HepG2 (cell line): ENCODE data around the gene PSMB11. TPM values are rescaled to one million over a fixed set of nuclear protein-coding genes. Genes with fewer than 3 reads are reported as not detected.

ENCODE experiments used
- ATAC-seq: fragments of 200-7000 bp; cut with Tn5 transposase; 3 replicates; pipeline ENCODE4 v1.9.1; 2020; ENCODE audit warnings: mild to moderate bottlenecking, moderate library complexity
- BruUV-seq: library from RNA; stranded (reverse); fragments of 400-500 nt; replicated peaks from 2 replicates; lab custom pipeline; 2021; lab: Mats Ljungman, UMichigan
- CTCF ChIA-PET: fragments of 300-600 bp; formaldehyde crosslinking; extraction: SDS; loops from one replicate; lab custom pipeline; 2021; ENCODE audit warnings: low total read pairs, inconsistent platforms, low intra/inter-chr PET ratio; lab: Yijun Ruan, JAX
- POLR2A ChIA-PET: fragments of 350-600 bp; sonication (Branson Sonifier 250); formaldehyde crosslinking; loops from one replicate; lab custom pipeline; 2020; ENCODE audit warnings: antibody characterized with exemption, inconsistent platforms; lab: Yijun Ruan, JAX
- DNase-seq: peaks from one replicate; pipeline ENCODE4 v3.0.0-alpha.2; 2015; ENCODE audit warnings: low spot score
- FAIRE-seq: peaks from 3 replicates; lab custom pipeline; 2011; peaks lifted over from hg19 to GRCh38; lab: Jason Lieb, UNC
- H2AFZ ChIP-seq: one replicate; pipeline ENCODE4 v1.6.1; 2011; ENCODE audit warnings: low read length, inconsistent platforms
- H3K27ac ChIP-seq: fragments of 300-600 bp; 3 replicates; pipeline ENCODE4 v1.8.0; 2011; ENCODE audit warnings: mixed run types, mild to moderate bottlenecking, mixed read lengths, low read length, inconsistent platforms; ENCODE audit not compliant: insufficient read depth; ENCODE audit errors: extremely low read length
- H3K27me3 ChIP-seq, 2 experiments: fragments of 200-600 bp in 1 of 2; 2 replicates in 1 of 2; 3 replicates in 1 of 2; pipeline versions ENCODE4 v1.6.0 to v1.8.0; 2011; ENCODE audit warnings: low read length in 2 of 2, mild to moderate bottlenecking in 2 of 2, moderate library complexity in 2 of 2, inconsistent platforms in 1 of 2; ENCODE audit not compliant: insufficient read depth in 2 of 2, control insufficient read depth in 1 of 2
- H3K36me3 ChIP-seq, 2 experiments: fragments of 200-600 bp in 1 of 2; replicated peaks in 1 of 2; 2 replicates in 1 of 2; 3 replicates in 1 of 2; pipeline versions ENCODE4 v1.5.1 to v1.8.0; 2011; ENCODE audit warnings: low read length in 2 of 2, inconsistent platforms in 1 of 2; ENCODE audit not compliant: insufficient read depth in 2 of 2, control insufficient read depth in 1 of 2
- H3K4me1 ChIP-seq: 2 replicates; pipeline ENCODE4 v1.5.1; 2012; ENCODE audit warnings: low read length, inconsistent platforms; ENCODE audit not compliant: insufficient read depth
- H3K4me2 ChIP-seq: 2 replicates; pipeline ENCODE4 v1.6.0; 2011; ENCODE audit warnings: low read depth, low read length, inconsistent platforms
- H3K4me3 ChIP-seq, 3 experiments: fragments of 200-600 bp in 1 of 3; sonication (generic), shearing (Covaris generic) in 1 of 3; replicated peaks in 1 of 3; 2 replicates each; pipeline ENCODE4 v1.5.1; 2011 to 2016; ENCODE audit warnings: low read length in 3 of 3, inconsistent platforms in 2 of 3, low read depth in 2 of 3, mild to moderate bottlenecking in 2 of 3, control low read depth in 1 of 3, mixed read lengths in 1 of 3; ENCODE audit not compliant: insufficient read depth in 1 of 3
- H3K79me2 ChIP-seq: one replicate; pipeline ENCODE4 v1.6.1; 2011; ENCODE audit warnings: low read length, inconsistent platforms; ENCODE audit not compliant: insufficient read depth
- H3K9ac ChIP-seq: 2 replicates; pipeline ENCODE4 v1.6.0; 2011; ENCODE audit warnings: mild to moderate bottlenecking, low read depth, low read length, inconsistent platforms; ENCODE audit not compliant: insufficient read depth
- H3K9me3 ChIP-seq: 2 replicates; pipeline ENCODE4 v1.5.1; 2012; ENCODE audit warnings: mild to moderate bottlenecking, low read length
- H4K20me1 ChIP-seq: 2 replicates; pipeline ENCODE4 v1.6.0; 2011; ENCODE audit warnings: inconsistent platforms, mild to moderate bottlenecking, low read length, moderate library complexity; ENCODE audit not compliant: insufficient read depth
- DNMT1 ChIP-seq: sonication (generic); formaldehyde crosslinking; IDR thresholded peaks from 2 replicates; pipeline ENCODE4 v1.5.1; 2020; ENCODE audit warnings: mild to moderate bottlenecking, missing genetic modification reagents
- GABPA ChIP-seq, 2 experiments: IDR thresholded peaks; 2 replicates each; pipeline ENCODE4 v1.6.1; 2011 to 2016; ENCODE audit warnings: low read depth in 2 of 2, low read length in 1 of 2, missing biosample characterization in 1 of 2, missing genetic modification characterization in 1 of 2
- HDAC1 ChIP-seq: sonication (generic); formaldehyde crosslinking; IDR thresholded peaks from 2 replicates; pipeline ENCODE4 v1.5.1; 2020; ENCODE audit warnings: mild to moderate bottlenecking, missing genetic modification reagents
- HMGA1 ChIP-seq: sonication (generic); formaldehyde crosslinking; conservative IDR thresholded peaks from 2 replicates; pipeline ENCODE4 v1.4.0; 2020; ENCODE audit warnings: missing genetic modification reagents
- IRF2 ChIP-seq: IDR thresholded peaks from 2 replicates; pipeline ENCODE4 v1.6.1; 2018; ENCODE audit warnings: missing genetic modification reagents, missing compliant biosample characterization
- MED1 ChIP-seq: sonication (generic); formaldehyde crosslinking; IDR thresholded peaks from 2 replicates; pipeline ENCODE4 v1.4.0; 2020; ENCODE audit warnings: missing genetic modification reagents
- POGZ ChIP-seq: sonication (generic); formaldehyde crosslinking; IDR thresholded peaks from 2 replicates; pipeline ENCODE4 v1.4.0; 2020; ENCODE audit warnings: mild to moderate bottlenecking, missing genetic modification reagents
- ZMYM2 ChIP-seq: sonication (generic); formaldehyde crosslinking; IDR thresholded peaks from 2 replicates; pipeline ENCODE4 v1.8.0; 2022; ENCODE audit warnings: mild to moderate bottlenecking, missing genetic modification reagents
- ZMYM3 ChIP-seq: sonication (generic); formaldehyde crosslinking; IDR thresholded peaks from 2 replicates; pipeline ENCODE4 v1.5.1; 2020; ENCODE audit warnings: mild to moderate bottlenecking, missing genetic modification reagents
- ZNF180 ChIP-seq: sonication (generic); formaldehyde crosslinking; IDR thresholded peaks from 2 replicates; pipeline ENCODE4 v1.4.0; 2020; ENCODE audit warnings: low read depth, missing genetic modification reagents, borderline replicate concordance
- ZNF382 ChIP-seq: sonication (generic); formaldehyde crosslinking; IDR thresholded peaks from 2 replicates; pipeline ENCODE4 v1.5.0; 2020; ENCODE audit warnings: missing genetic modification reagents, mild to moderate bottlenecking, borderline replicate concordance
- ZNF629 ChIP-seq: sonication (generic); formaldehyde crosslinking; conservative IDR thresholded peaks from 2 replicates; pipeline ENCODE4 v1.5.0; 2020; ENCODE audit warnings: missing genetic modification reagents
- ZNF792 ChIP-seq: IDR thresholded peaks from 2 replicates; pipeline ENCODE4 v1.6.1; 2016
- ZNF878 ChIP-seq: sonication (generic); formaldehyde crosslinking; IDR thresholded peaks from 2 replicates; pipeline ENCODE4 v1.8.1; 2023; ENCODE audit warnings: mild to moderate bottlenecking, missing genetic modification reagents, moderate library complexity
- WGBS: methylation state at CpG from one replicate; pipeline ENCODE4 v1.1.6; 2017; ENCODE audit warnings: low lambda C conversion rate; 5-methylcytosine and 5-hydroxymethylcytosine counted together
- in situ Hi-C: cut with HindIII; loops from 2 replicates; pipeline ENCODE4 v1.10.0; 2017; ENCODE audit warnings: low pct_unique_long_range_greater_than_20kb; ENCODE audit not compliant: extremely low pct_ligation_motif_present
- intact Hi-C: fragments of 100-400 bp; cut with micrococcal nuclease; formaldehyde crosslinking; loops from one replicate; pipeline ENCODE4 v1.10.0; 2022; ENCODE audit not compliant: unreplicated experiment
- polyA plus RNA-seq, 8 experiments: library from polyadenylated mRNA; depleted of rRNA in 3 of 8; stranded (reverse) in 7 of 8; unstranded in 1 of 8; fragments of >200 nt; fragmentation: Illumina TruSeq in 4 of 8; extraction: Trizol in 4 of 8; gene quantifications; 2 replicates each; pipeline versions ENCODE4 v1.2.1 to v1.2.3, GENCODE V29; 2011 to 2016; ENCODE audit warnings: low read depth in 4 of 8, missing spikeins in 1 of 8, mixed read lengths in 1 of 8; ENCODE audit not compliant: insufficient read depth in 1 of 8
- total RNA-seq, 5 experiments: library from RNA; depleted of rRNA; stranded (reverse); fragments of >200 nt; fragmentation: Illumina TruSeq; extraction: Trizol; gene quantifications; 2 replicates each; pipeline ENCODE4 v1.2.3, GENCODE V29; 2016; ENCODE audit warnings: low read depth in 1 of 5
- TF ChIP-seq, protein P1 (sequence below): sonication (generic); formaldehyde crosslinking; IDR thresholded peaks from 2 replicates; pipeline ENCODE4 v1.4.0; 2020; ENCODE audit warnings: missing genetic modification reagents
- TF ChIP-seq, protein P2 (sequence below): IDR thresholded peaks from 2 replicates; pipeline ENCODE4 v1.6.1; 2016; ENCODE audit warnings: missing compliant biosample characterization, missing genetic modification reagents, borderline replicate concordance
- TF ChIP-seq, protein P3 (sequence below): sonication (generic); formaldehyde crosslinking; IDR thresholded peaks from 2 replicates; pipeline ENCODE4 v1.8.0; 2022; ENCODE audit warnings: missing genetic modification reagents, mild to moderate bottlenecking, borderline replicate concordance
- TF ChIP-seq, protein P4 (sequence below): sonication (generic); formaldehyde crosslinking; IDR thresholded peaks from 2 replicates; pipeline ENCODE4 v1.5.1; 2020; ENCODE audit warnings: missing genetic modification reagents, mild to moderate bottlenecking, borderline replicate concordance
- TF ChIP-seq, protein P5 (sequence below): sonication (generic); formaldehyde crosslinking; IDR thresholded peaks from 2 replicates; pipeline ENCODE4 v1.8.1; 2023; ENCODE audit warnings: mild to moderate bottlenecking, missing genetic modification reagents, borderline replicate concordance

Gene PSMB11
- total and polyA plus RNA-seq, 2 of the 13 experiments (the other 11 are each of a cell fraction or from before 2014, with no cell fraction given) = not detected

DNA sequence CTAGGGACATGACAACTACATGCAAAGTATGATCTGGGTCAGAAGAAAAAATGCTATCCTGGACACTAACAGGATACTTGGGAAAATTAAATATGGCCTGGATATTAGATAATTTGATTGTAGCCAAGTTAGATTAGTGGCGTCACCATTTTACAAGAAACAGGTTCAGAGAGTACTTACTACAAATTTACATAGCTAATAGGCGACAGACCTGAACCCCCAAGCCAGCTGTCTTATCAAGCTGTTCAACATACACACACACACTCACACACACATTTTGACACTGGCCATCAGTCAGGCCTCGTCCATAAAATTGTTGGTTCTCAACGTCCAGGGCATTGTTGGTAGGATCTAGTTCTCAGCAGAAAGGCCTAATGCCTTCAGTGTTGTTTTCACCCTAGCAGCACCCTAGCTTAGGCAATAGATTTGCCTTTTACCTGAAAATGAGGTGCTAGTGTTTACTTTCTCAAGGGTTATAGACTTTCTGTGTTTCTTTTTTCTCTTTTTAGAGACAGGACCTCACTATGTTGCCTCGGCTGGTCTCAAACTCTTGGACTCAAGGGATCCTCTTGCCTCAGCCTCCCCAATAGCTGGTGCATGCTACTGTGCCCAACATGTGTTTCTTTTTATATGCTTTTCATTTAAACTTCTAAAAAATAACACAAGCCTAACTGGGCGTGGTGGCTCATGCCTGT lies 28.8 kb upstream of the PSMB11 start:
- WGBS = 16% methylated on average over 6 of the region's 6 CpGs
- intact Hi-C loops (no loop called here), in situ Hi-C loops (no loop called here)
- H3K4me2 ChIP-seq = peak overlapping the region; percentile 44
- no peaks in the 10 kb centered on the region for H3K36me3 ChIP-seq
- no peak overlapping the region for H3K4me3 ChIP-seq
- no peak overlapping the region for H3K9ac ChIP-seq
- BruUV-seq = no TSS peak
- no peak for DNase-seq
- no peaks in the 10 kb centered on the region for H3K79me2 ChIP-seq
- no peaks in the 10 kb centered on the region for H3K9me3 ChIP-seq
- FAIRE-seq = no peak
- peaks cover 39% of the 10 kb centered on the region for H3K4me1 ChIP-seq
- no peaks in the 10 kb centered on the region; a peak in 1 of 5 replicates for H3K27me3 ChIP-seq
- no peaks in the 10 kb centered on the region for H4K20me1 ChIP-seq
- H3K27ac ChIP-seq = no peak overlapping the region
- peak overlapping the region; percentile 96 for H2AFZ ChIP-seq
- ChIA-PET CTCF (no interaction called here), POLR2A (interaction anchor here (1.0 to 3.7 kb wide), 9 partner anchors 9 to 84 kb away, joined by 3 to 17 read pairs (median 5); partner anchors contain the start of genes ACIN1, C14orf119, CDH24 and PRMT5)
- ATAC-seq = peak; percentile 20
- no peak for TF ChIP-seq ZNF629 (CRISPR knock-in tag)
- TF ChIP-seq ZNF792 (CRISPR knock-in tag) = 0 out of 2 replicates have a peak, but pooled peaks have one; percentile 36
- no peak for TF ChIP-seq GABPA (IDR thresholded peaks at IDR 0.05; ENCODE audit: low read depth, low read length)
- TF ChIP-seq GABPA (CRISPR knock-in tag; IDR thresholded peaks at IDR 0.05; ENCODE audit: low read depth) = no peak
- TF ChIP-seq ZNF382 (CRISPR knock-in tag) = no peak
- TF ChIP-seq MED1 = peak; percentile 14; the same call in 1 of the 2 replicates
- TF ChIP-seq, protein P1, sequence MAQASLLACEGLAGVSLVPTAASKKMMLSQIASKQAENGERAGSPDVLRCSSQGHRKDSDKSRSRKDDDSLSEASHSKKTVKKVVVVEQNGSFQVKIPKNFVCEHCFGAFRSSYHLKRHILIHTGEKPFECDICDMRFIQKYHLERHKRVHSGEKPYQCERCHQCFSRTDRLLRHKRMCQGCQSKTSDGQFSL (CRISPR knock-in tag) = no peak
- TF ChIP-seq DNMT1 = no peak
- TF ChIP-seq, protein P2, sequence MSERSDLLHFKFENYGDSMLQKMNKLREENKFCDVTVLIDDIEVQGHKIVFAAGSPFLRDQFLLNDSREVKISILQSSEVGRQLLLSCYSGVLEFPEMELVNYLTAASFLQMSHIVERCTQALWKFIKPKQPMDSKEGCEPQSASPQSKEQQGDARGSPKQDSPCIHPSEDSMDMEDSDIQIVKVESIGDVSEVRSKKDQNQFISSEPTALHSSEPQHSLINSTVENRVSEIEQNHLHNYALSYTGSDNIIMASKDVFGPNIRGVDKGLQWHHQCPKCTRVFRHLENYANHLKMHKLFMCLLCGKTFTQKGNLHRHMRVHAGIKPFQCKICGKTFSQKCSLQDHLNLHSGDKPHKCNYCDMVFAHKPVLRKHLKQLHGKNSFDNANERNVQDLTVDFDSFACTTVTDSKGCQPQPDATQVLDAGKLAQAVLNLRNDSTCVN (CRISPR knock-in tag) = 0 out of 2 replicates have a peak, but pooled peaks have one; percentile 29
- TF ChIP-seq ZMYM2 (CRISPR knock-in tag) = no peak; the same call in 1 of the 2 replicates
- TF ChIP-seq POGZ = peak; percentile 32; the same call in 1 of the 2 replicates
- TF ChIP-seq ZNF180 (CRISPR knock-in tag) = no peak
- TF ChIP-seq IRF2 (CRISPR knock-in tag) = 0 out of 2 replicates have a peak, but pooled peaks have one; percentile 22
- TF ChIP-seq, protein P3, sequence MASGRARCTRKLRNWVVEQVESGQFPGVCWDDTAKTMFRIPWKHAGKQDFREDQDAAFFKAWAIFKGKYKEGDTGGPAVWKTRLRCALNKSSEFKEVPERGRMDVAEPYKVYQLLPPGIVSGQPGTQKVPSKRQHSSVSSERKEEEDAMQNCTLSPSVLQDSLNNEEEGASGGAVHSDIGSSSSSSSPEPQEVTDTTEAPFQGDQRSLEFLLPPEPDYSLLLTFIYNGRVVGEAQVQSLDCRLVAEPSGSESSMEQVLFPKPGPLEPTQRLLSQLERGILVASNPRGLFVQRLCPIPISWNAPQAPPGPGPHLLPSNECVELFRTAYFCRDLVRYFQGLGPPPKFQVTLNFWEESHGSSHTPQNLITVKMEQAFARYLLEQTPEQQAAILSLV = 0 out of 2 replicates have a peak, but pooled peaks have one; percentile 35
- 0 out of 2 replicates have a peak, but pooled peaks have one; percentile 44 for TF ChIP-seq ZNF878
- TF ChIP-seq ZMYM3 (CRISPR knock-in tag) = peak; percentile 83
- TF ChIP-seq HDAC1 (CRISPR knock-in tag) = no peak
- TF ChIP-seq HMGA1 (CRISPR knock-in tag) = no peak
- TF ChIP-seq, protein P4, sequence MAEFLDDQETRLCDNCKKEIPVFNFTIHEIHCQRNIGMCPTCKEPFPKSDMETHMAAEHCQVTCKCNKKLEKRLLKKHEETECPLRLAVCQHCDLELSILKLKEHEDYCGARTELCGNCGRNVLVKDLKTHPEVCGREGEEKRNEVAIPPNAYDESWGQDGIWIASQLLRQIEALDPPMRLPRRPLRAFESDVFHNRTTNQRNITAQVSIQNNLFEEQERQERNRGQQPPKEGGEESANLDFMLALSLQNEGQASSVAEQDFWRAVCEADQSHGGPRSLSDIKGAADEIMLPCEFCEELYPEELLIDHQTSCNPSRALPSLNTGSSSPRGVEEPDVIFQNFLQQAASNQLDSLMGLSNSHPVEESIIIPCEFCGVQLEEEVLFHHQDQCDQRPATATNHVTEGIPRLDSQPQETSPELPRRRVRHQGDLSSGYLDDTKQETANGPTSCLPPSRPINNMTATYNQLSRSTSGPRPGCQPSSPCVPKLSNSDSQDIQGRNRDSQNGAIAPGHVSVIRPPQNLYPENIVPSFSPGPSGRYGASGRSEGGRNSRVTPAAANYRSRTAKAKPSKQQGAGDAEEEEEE (CRISPR knock-in tag) = no peak
- TF ChIP-seq, protein P5, sequence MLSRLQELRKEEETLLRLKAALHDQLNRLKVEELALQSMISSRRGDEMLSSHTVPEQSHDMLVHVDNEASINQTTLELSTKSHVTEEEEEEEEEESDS (CRISPR knock-in tag) = no peak
